Activated naive CD4-positive, alpha-beta T cell treated with anti-CD3 and anti-CD28 coated beads for 36 hours (primary cell): Measurements from ENCODE around the gene APOE. TPM values are rescaled to one million over a fixed set of nuclear protein-coding genes. Genes with fewer than 3 reads are reported as not detected.
A peak's percentile ranks its signal among the peaks of the same experiment; 100 is the strongest.
"Not testable (repeated sequence)": the region's sequence is repeated elsewhere in the genome, so short reads cannot be mapped to it uniquely, and the experiment has no call there.

Experiments
- CTCF ChIA-PET: fragments of 350-600 bp; sonication (Branson Sonifier 250); formaldehyde crosslinking; loops from one replicate; lab custom pipeline; 2021; ENCODE audit warnings: antibody characterized with exemption; lab: Charles Lee
- DNase-seq: peaks from one replicate; pipeline ENCODE4 v3.0.0-alpha.2; 2020
- H3K27ac Mint-ChIP-seq: one replicate; pipeline ENCODE4 v1.8.0; 2021; ENCODE audit warnings: mild to moderate bottlenecking, mixed read lengths
- H3K27me3 Mint-ChIP-seq: one replicate; pipeline ENCODE4 v1.8.0; 2021; ENCODE audit warnings: low read depth, mixed read lengths
- H3K36me3 Mint-ChIP-seq: one replicate; pipeline ENCODE4 v1.8.0; 2021; ENCODE audit warnings: low read depth, mixed read lengths
- H3K4me1 Mint-ChIP-seq: one replicate; pipeline ENCODE4 v1.8.0; 2021; ENCODE audit warnings: low read depth, mixed read lengths
- H3K4me3 Mint-ChIP-seq: one replicate; pipeline ENCODE4 v1.8.0; 2021; ENCODE audit warnings: mild to moderate bottlenecking, moderate library complexity, mixed read lengths
- H3K9me3 Mint-ChIP-seq: one replicate; pipeline ENCODE4 v1.8.0; 2021; ENCODE audit warnings: mixed read lengths
- intact Hi-C: fragments of 100-400 bp; cut with micrococcal nuclease; formaldehyde crosslinking; loops from one replicate; pipeline ENCODE4 v1.15.1; 2023
- total RNA-seq, 2 experiments: library from RNA; stranded (reverse); gene quantifications; one replicate each; pipeline ENCODE4 v1.2.3, GENCODE V29; 2021

The APOE gene
- total RNA-seq, 2 experiments from 2014 or later, result 0.72 to 1.1 TPM

GRCh38 chr19:44903602-44904425 is 1.8 kb upstream of the APOE start:
- H3K36me3 Mint-ChIP-seq, result peaks cover 11% of the 10 kb centered on the region
- peaks cover 15% of the 10 kb centered on the region for H3K4me1 Mint-ChIP-seq
- no peak overlapping the region for H3K4me3 Mint-ChIP-seq
- no peak overlapping the region for H3K27ac Mint-ChIP-seq
- no peaks in the 10 kb centered on the region for H3K9me3 Mint-ChIP-seq
- peaks cover 22% of the 10 kb centered on the region for H3K27me3 Mint-ChIP-seq
- CTCF ChIA-PET, result interaction anchor here (0.6 to 2.3 kb wide), 6 partner anchors 13 to 68 kb away, joined by 3 to 18 read pairs (median 4); partner anchors contain the start of gene CLPTM1
- DNase-seq, result peak; percentile 80
- intact Hi-C loops, result loop anchor here (1.0 to 10.0 kb wide), 4 partner anchors 47 to 431 kb away; no protein-coding TSS in a partner anchor

- peaks cover 22% of the 10 kb centered on the region for H3K27me3 Mint-ChIP-seq
- no peak overlapping the region for H3K27ac Mint-ChIP-seq
- intact Hi-C loops, result loop anchor here (5.0 to 10.0 kb wide), 2 partner anchors 283 to 430 kb away; no protein-coding TSS in a partner anchor
- H3K4me3 Mint-ChIP-seq, result no peak overlapping the region
- no peaks in the 10 kb centered on the region for H3K9me3 Mint-ChIP-seq
- CTCF ChIA-PET, result interaction anchor here (0.6 to 2.3 kb wide), 6 partner anchors 12 to 106 kb away, joined by 3 to 18 read pairs (median 4); partner anchors contain the start of gene CLPTM1
- peak; percentile 15 for DNase-seq
- H3K36me3 Mint-ChIP-seq, result peaks cover 11% of the 10 kb centered on the region
- peaks cover 15% of the 10 kb centered on the region for H3K4me1 Mint-ChIP-seq
These were observed 1.1 kb upstream of the APOE start for GRCh38 chr19:44904426-44904994.

- no peak overlapping the region for H3K27ac Mint-ChIP-seq
- intact Hi-C loops, result loop anchor here (10.0 kb wide), 1 partner anchor 427 kb away; no protein-coding TSS in a partner anchor
These were observed 2.0 kb downstream of the APOE start for GRCh38 chr19:44907613-44908012.

GRCh38 chr19:44908074-44908835 is 2.7 kb downstream of the APOE start:
- peaks cover 12% of the 10 kb centered on the region for H3K4me1 Mint-ChIP-seq
- H3K27me3 Mint-ChIP-seq, result peaks cover 39% of the 10 kb centered on the region
- H3K4me3 Mint-ChIP-seq, result no peak overlapping the region
- no peaks in the 10 kb centered on the region for H3K9me3 Mint-ChIP-seq
- peaks cover 2% of the 10 kb centered on the region for H3K36me3 Mint-ChIP-seq
- DNase-seq, result no peak
- intact Hi-C loops, result loop anchor here (10.0 kb wide), 1 partner anchor 427 kb away; no protein-coding TSS in a partner anchor
- CTCF ChIA-PET, result interaction anchor here (1.0 to 1.1 kb wide), 2 partner anchors 16 to 45 kb away, joined by 3 read pairs; no protein-coding TSS in a partner anchor
- no peak overlapping the region for H3K27ac Mint-ChIP-seq

More at GRCh38 chr19:44907613-44908012, 2.0 kb downstream of the APOE start:
- Mint-ChIP-seq H3K4me3 (no peak overlapping the region), H3K27me3 (peaks cover 34% of the 10 kb centered on the region), H3K4me1 (peaks cover 13% of the 10 kb centered on the region), H3K36me3 (peaks cover 3% of the 10 kb centered on the region), H3K9me3 (no peaks in the 10 kb centered on the region)
- CTCF ChIA-PET, result interaction anchor here (1.0 to 1.1 kb wide), 2 partner anchors 16 to 46 kb away, joined by 3 read pairs; no protein-coding TSS in a partner anchor
- DNase-seq, result no peak

- Mint-ChIP-seq H3K27ac (no peak overlapping the region), H3K27me3 (peaks cover 43% of the 10 kb centered on the region), H3K4me3 (no peak overlapping the region), H3K9me3 (no peaks in the 10 kb centered on the region), H3K4me1 (peaks cover 10% of the 10 kb centered on the region), H3K36me3 (no peaks in the 10 kb centered on the region)
- CTCF ChIA-PET, result no interaction called here
- no peak for DNase-seq
- intact Hi-C loops, result loop anchor here (10.0 kb wide), 1 partner anchor 426 kb away; no protein-coding TSS in a partner anchor
These were observed 3.3 kb downstream of the APOE start for GRCh38 chr19:44908836-44909261.

- CTCF ChIA-PET, result interaction anchor here (0.6 to 0.7 kb wide), 2 partner anchors 31 to 92 kb away, joined by 3 read pairs; no protein-coding TSS in a partner anchor
- Mint-ChIP-seq H3K27me3 (peaks cover 50% of the 10 kb centered on the region), H3K36me3 (no peaks in the 10 kb centered on the region)
These were observed 4.2 kb downstream of the APOE start for GRCh38 chr19:44909775-44910174.

GRCh38 chr19:44911896-44912295 is 6.3 kb downstream of the APOE start:
- intact Hi-C loops, H3K36me3 Mint-ChIP-seq, H3K4me3 Mint-ChIP-seq, H3K9me3 Mint-ChIP-seq, DNase-seq, H3K27ac Mint-ChIP-seq: not testable (repeated sequence)
- CTCF ChIA-PET, result interaction anchor here (1.1 to 2.1 kb wide), 2 partner anchors 40 to 43 kb away, joined by 3 to 9 read pairs; partner anchors contain the start of gene CLPTM1
- H3K27me3 Mint-ChIP-seq, result peaks cover 37% of the 10 kb centered on the region
- peaks cover 10% of the 10 kb centered on the region for H3K4me1 Mint-ChIP-seq

More at GRCh38 chr19:44909775-44910174, 4.2 kb downstream of the APOE start:
- H3K9me3 Mint-ChIP-seq, result no peaks in the 10 kb centered on the region
- no peak overlapping the region for H3K27ac Mint-ChIP-seq
- H3K4me3 Mint-ChIP-seq, result no peak overlapping the region
- DNase-seq, result no peak
- H3K4me1 Mint-ChIP-seq, result peaks cover 17% of the 10 kb centered on the region
- intact Hi-C loops, result loop anchor here (10.0 kb wide), 1 partner anchor 425 kb away; no protein-coding TSS in a partner anchor

GRCh38 chr19:44912854-44913253 is 7.3 kb downstream of the APOE start:
- H3K27me3 Mint-ChIP-seq, result peaks cover 33% of the 10 kb centered on the region
- H3K9me3 Mint-ChIP-seq, result no peaks in the 10 kb centered on the region
- CTCF ChIA-PET, result no interaction called here
- H3K4me1 Mint-ChIP-seq, result peaks cover 9% of the 10 kb centered on the region
- H3K4me3 Mint-ChIP-seq, result no peak overlapping the region
- intact Hi-C loops, result no loop called here
- DNase-seq, result no peak
- H3K36me3 Mint-ChIP-seq, result no peaks in the 10 kb centered on the region
- H3K27ac Mint-ChIP-seq, result no peak overlapping the region

GRCh38 chr19:44913512-44914432 is 8.2 kb downstream of the APOE start:
- H3K4me3 Mint-ChIP-seq, result peak overlapping the region; percentile 91
- H3K27ac Mint-ChIP-seq, H3K9me3 Mint-ChIP-seq, DNase-seq, CTCF ChIA-PET, H3K4me1 Mint-ChIP-seq, H3K36me3 Mint-ChIP-seq: not testable (repeated sequence)
- H3K27me3 Mint-ChIP-seq, result peaks cover 30% of the 10 kb centered on the region
- intact Hi-C loops, result loop anchor here (2.0 kb wide), 1 partner anchor 23 kb away; the partner anchor contains the start of gene TOMM40

GRCh38 chr19:44914433-44915206 is 9.0 kb downstream of the APOE start, which contains the start of gene APOC1:
APOC1 (plus strand) TSS chr19:44914608; CDS start chr19:44914892, 284 bp downstream.
- peak within 1 kb of the TSS; percentile 46 for H3K27ac Mint-ChIP-seq
- intact Hi-C loops, result loop anchor here (2.0 kb wide), 1 partner anchor 24 kb away; the partner anchor contains the start of gene TOMM40
- peak within 1 kb of the TSS; percentile 91 for H3K4me3 Mint-ChIP-seq
- peaks cover 30% of the 10 kb centered on the region for H3K27me3 Mint-ChIP-seq
- H3K36me3 Mint-ChIP-seq, H3K4me1 Mint-ChIP-seq, H3K9me3 Mint-ChIP-seq: not testable (repeated sequence)
- CTCF ChIA-PET, result interaction anchor here (1.1 kb wide), 1 partner anchor 38 kb away, joined by 5 read pairs; no protein-coding TSS in a partner anchor
- peak; percentile 86 for DNase-seq
